ENCODE results near the gene GDI2. TPM values are rescaled to one million over a fixed set of nuclear protein-coding genes. Genes with fewer than 3 reads are reported as not detected.

GDI2 gene
- total RNA-seq, 2 experiments from 2014 or later = 78.1 to 82.3 TPM

DNA sequence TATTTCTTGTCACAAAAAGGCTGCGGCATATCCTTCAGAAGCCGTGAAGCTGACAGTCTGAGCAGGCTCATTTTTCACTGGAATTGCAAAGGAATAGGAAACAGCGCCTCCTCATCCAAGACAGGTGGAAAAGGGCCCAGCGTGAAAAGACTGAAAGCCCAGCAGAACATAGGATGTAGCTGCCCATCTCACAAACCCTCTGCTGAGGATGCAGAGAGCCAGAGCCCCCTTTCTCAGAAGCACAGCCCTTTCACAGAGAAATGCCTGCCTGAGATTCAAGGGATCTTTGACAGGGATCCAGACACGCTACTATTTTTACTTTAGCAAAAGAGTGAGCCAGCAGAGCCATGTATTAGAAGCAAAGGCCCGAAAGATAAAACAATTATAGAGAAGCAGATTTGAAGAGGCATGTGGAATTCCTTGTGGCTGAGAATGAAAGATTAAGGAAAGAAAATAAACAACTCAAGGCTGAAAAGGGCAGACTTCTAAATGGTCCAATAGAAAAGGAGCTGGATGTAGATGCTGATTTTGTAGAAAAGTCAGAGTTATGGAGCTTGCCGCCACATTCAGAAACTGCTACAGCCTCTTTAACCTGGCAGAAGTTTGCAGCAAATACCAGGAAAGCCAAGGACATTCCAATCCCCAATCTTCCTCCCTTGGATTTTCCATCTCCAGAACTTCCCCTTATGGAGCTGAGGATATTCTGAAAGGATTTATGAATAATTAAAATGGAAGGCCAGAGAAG, 36.9 kb downstream of the GDI2 start:
- H3K27me3 ChIP-seq (ENCODE audit: control insufficient read depth in 1 of 2, insufficient read depth in 2 of 2, low read length in 2 of 2) = no peaks in the 10 kb centered on the region
- H3K4me3 ChIP-seq (ENCODE audit: low read length) = peak overlapping the region; percentile 25
- no peaks in the 10 kb centered on the region for H3K9me3 ChIP-seq (ENCODE audit: control insufficient read depth in 1 of 2, insufficient read depth in 1 of 2, low read length in 2 of 2)
- Mint-ChIP-seq H3K27me3 (no peaks in the 10 kb centered on the region), H3K36me3 (ENCODE audit: low read depth) (peaks cover 96% of the 10 kb centered on the region), H3K27ac (peak overlapping the region; percentile 92), H3K9me3 (no peaks in the 10 kb centered on the region), H3K4me3 (peak overlapping the region; percentile 74), H3K4me1 (ENCODE audit: low read depth) (peaks cover 64% of the 10 kb centered on the region)
- intact Hi-C loops (cut with DNase I, micrococcal nuclease) = loop anchor here in 1 of 2 experiments (5.0 kb wide), 1 partner anchor 36 kb away; the partner anchor contains the start of gene GDI2
- no peak for DNase-seq
- CTCF ChIA-PET = interaction anchor here (1.3 kb wide), 1 partner anchor 12 kb away, joined by 4 read pairs; no protein-coding TSS in a partner anchor
- TF ChIP-seq, protein P1, sequence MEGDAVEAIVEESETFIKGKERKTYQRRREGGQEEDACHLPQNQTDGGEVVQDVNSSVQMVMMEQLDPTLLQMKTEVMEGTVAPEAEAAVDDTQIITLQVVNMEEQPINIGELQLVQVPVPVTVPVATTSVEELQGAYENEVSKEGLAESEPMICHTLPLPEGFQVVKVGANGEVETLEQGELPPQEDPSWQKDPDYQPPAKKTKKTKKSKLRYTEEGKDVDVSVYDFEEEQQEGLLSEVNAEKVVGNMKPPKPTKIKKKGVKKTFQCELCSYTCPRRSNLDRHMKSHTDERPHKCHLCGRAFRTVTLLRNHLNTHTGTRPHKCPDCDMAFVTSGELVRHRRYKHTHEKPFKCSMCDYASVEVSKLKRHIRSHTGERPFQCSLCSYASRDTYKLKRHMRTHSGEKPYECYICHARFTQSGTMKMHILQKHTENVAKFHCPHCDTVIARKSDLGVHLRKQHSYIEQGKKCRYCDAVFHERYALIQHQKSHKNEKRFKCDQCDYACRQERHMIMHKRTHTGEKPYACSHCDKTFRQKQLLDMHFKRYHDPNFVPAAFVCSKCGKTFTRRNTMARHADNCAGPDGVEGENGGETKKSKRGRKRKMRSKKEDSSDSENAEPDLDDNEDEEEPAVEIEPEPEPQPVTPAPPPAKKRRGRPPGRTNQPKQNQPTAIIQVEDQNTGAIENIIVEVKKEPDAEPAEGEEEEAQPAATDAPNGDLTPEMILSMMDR (IDR thresholded peaks at IDR 0.05) = no peak
- H3K36me3 ChIP-seq (ENCODE audit: insufficient read depth, low read length) = peaks cover 48% of the 10 kb centered on the region
- peak; percentile 2 for ATAC-seq (ENCODE audit: poor library complexity)
- H3K27ac ChIP-seq (ENCODE audit: low read depth in 1 of 2, low read length in 2 of 2) = peak overlapping the region; percentile 58 to 71
- POLR2A ChIA-PET = interaction anchor here (0.6 to 3.1 kb wide), 13 partner anchors 9 to 698 kb away, joined by 3 to 29 read pairs (median 6); partner anchors contain the start of genes ANKRD16, FBH1, GDI2 and TASOR2
- H3K4me1 ChIP-seq (ENCODE audit: insufficient read depth, low read length) = peaks cover 31% of the 10 kb centered on the region

DNA sequence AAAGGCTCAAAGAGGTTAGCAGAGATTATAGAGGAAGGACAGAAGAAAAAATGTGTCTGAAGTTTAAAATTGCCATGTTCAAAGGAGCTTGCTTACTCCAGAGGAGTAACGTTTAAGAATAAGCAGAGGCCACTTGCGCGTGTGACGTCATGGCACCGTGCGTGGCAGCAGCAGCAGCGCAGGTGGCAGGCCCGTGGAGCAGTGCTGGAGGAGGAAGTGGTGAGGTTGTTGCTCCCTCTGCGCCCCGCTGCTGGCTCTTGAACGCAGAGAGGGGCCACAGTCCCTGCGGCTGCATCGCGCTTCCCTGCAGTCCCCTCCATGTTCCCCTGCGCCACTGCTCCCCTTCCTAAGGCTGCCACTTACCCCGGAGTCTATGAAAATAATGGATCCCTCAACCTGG, 37.5 kb downstream of the GDI2 start:
- Histone ChIP-seq H3K27me3 (ENCODE audit: control insufficient read depth in 1 of 2, insufficient read depth in 2 of 2, low read length in 2 of 2) (no peaks in the 10 kb centered on the region), H3K9me3 (ENCODE audit: control insufficient read depth in 1 of 2, insufficient read depth in 1 of 2, low read length in 2 of 2) (no peaks in the 10 kb centered on the region), H3K4me3 (ENCODE audit: low read length) (peak overlapping the region; percentile 25), H3K36me3 (ENCODE audit: insufficient read depth, low read length) (peaks cover 46% of the 10 kb centered on the region), H3K27ac (ENCODE audit: low read depth in 1 of 2, low read length in 2 of 2) (peak overlapping the region; percentile 58 to 71), H3K4me1 (ENCODE audit: insufficient read depth, low read length) (peaks cover 31% of the 10 kb centered on the region)
- POLR2A ChIA-PET = interaction anchor here (1.1 to 3.1 kb wide), 11 partner anchors 9 to 698 kb away, joined by 3 to 29 read pairs (median 7); partner anchors contain the start of genes ANKRD16, FBH1, GDI2 and TASOR2
- CTCF ChIA-PET = interaction anchor here (1.3 kb wide), 1 partner anchor 11 kb away, joined by 4 read pairs; no protein-coding TSS in a partner anchor
- peak; percentile 98 for ATAC-seq (ENCODE audit: poor library complexity)
- Mint-ChIP-seq H3K27ac (peak overlapping the region; percentile 92), H3K36me3 (ENCODE audit: low read depth) (peaks cover 93% of the 10 kb centered on the region), H3K27me3 (no peaks in the 10 kb centered on the region), H3K4me3 (peak overlapping the region; percentile 74), H3K9me3 (no peaks in the 10 kb centered on the region), H3K4me1 (ENCODE audit: low read depth) (peaks cover 59% of the 10 kb centered on the region)
- intact Hi-C loops (cut with DNase I, micrococcal nuclease) = loop anchor here (1.0 to 5.0 kb wide), 3 partner anchors 13 to 39 kb away; partner anchors contain the start of gene GDI2 (in 1 of the 2)
- DNase-seq = peak; percentile 76 to 95 (median 84)
- TF ChIP-seq, protein P1 (IDR thresholded peaks at IDR 0.05) = no peak

- CTCF ChIA-PET = interaction anchor here (1.3 kb wide), 1 partner anchor 11 kb away, joined by 4 read pairs; no protein-coding TSS in a partner anchor
- Mint-ChIP-seq H3K36me3 (ENCODE audit: low read depth) (peaks cover 90% of the 10 kb centered on the region), H3K27ac (peak overlapping the region; percentile 92)
These were observed 38.1 kb downstream of the GDI2 start for GRCh38 chr10:5774987-5775620.

More at GRCh38 chr10:5774987-5775620, 38.1 kb downstream of the GDI2 start:
- Histone ChIP-seq H3K27me3 (ENCODE audit: control insufficient read depth in 1 of 2, insufficient read depth in 2 of 2, low read length in 2 of 2) (no peaks in the 10 kb centered on the region), H3K4me1 (ENCODE audit: insufficient read depth, low read length) (peaks cover 31% of the 10 kb centered on the region), H3K36me3 (ENCODE audit: insufficient read depth, low read length) (peaks cover 46% of the 10 kb centered on the region), H3K27ac (ENCODE audit: low read depth in 1 of 2, low read length in 2 of 2) (peak overlapping the region; percentile 6 to 58), H3K9me3 (ENCODE audit: control insufficient read depth in 1 of 2, insufficient read depth in 1 of 2, low read length in 2 of 2) (no peaks in the 10 kb centered on the region), H3K4me3 (ENCODE audit: low read length) (no peak overlapping the region)
- TF ChIP-seq, protein P1 (IDR thresholded peaks at IDR 0.05) = no peak
- H3K9me3 Mint-ChIP-seq = no peaks in the 10 kb centered on the region
- intact Hi-C loops (cut with DNase I, micrococcal nuclease) = loop anchor here (1.0 to 5.0 kb wide), 3 partner anchors 14 to 39 kb away; partner anchors contain the start of gene GDI2 (in 1 of the 2)
- H3K27me3 Mint-ChIP-seq = no peaks in the 10 kb centered on the region
- DNase-seq (no peak), ATAC-seq (ENCODE audit: poor library complexity) (no peak)
- peaks cover 55% of the 10 kb centered on the region for H3K4me1 Mint-ChIP-seq (ENCODE audit: low read depth)
- peak overlapping the region; percentile 74 for H3K4me3 Mint-ChIP-seq
- POLR2A ChIA-PET = interaction anchor here (1.2 to 3.1 kb wide), 9 partner anchors 8 to 114 kb away, joined by 3 to 29 read pairs (median 11); partner anchors contain the start of genes ANKRD16, FBH1, GDI2 and TASOR2

All from CD4-positive, alpha-beta T cell (primary cell).